ENCODE results near the gene KIF24.
"Not testable (repeated sequence)": the region's sequence is repeated elsewhere in the genome, so short reads cannot be mapped to it uniquely, and the experiment has no call there.

Gene KIF24

GRCh38 chr9:34343605-34344004 is 14.5 kb upstream of the KIF24 start:
- POLR2A ChIA-PET = no interaction called here
- CTCF ChIA-PET = interaction anchor here (1.8 to 2.1 kb wide), 2 partner anchors 10 to 11 kb away, joined by 5 read pairs; no protein-coding TSS in a partner anchor
- TF ChIP-seq CTCF (IDR thresholded peaks at IDR 0.05; ENCODE audit: control extremely low read depth, extremely low read depth, low read depth, missing control alignments) = no peak
- no peak for DNase-seq (ENCODE audit: extremely low spot score)

GRCh38 chr9:34343090-34343489 is 14.0 kb upstream of the KIF24 start:
- POLR2A ChIA-PET = interaction anchor here (0.6 kb wide), 1 partner anchor 841 kb away, joined by 4 read pairs; no protein-coding TSS in a partner anchor

GRCh38 chr9:34341659-34342295 is 12.7 kb upstream of the KIF24 start:
- ChIA-PET CTCF (interaction anchor here (1.0 to 2.3 kb wide), 7 partner anchors 10 to 250 kb away, joined by 3 to 12 read pairs (median 3); no protein-coding TSS in a partner anchor), POLR2A (no interaction called here)
- no peak for DNase-seq (ENCODE audit: extremely low spot score)
- no peak for TF ChIP-seq CTCF (IDR thresholded peaks at IDR 0.05; ENCODE audit: control extremely low read depth, extremely low read depth, low read depth, missing control alignments)

More at GRCh38 chr9:34343090-34343489, 14.0 kb upstream of the KIF24 start:
- CTCF ChIA-PET = interaction anchor here (0.8 to 2.1 kb wide), 2 partner anchors 11 to 33 kb away, joined by 3 to 5 read pairs; partner anchors contain the start of gene MYORG
- TF ChIP-seq CTCF (IDR thresholded peaks at IDR 0.05; ENCODE audit: control extremely low read depth, extremely low read depth, low read depth, missing control alignments) = no peak
- no peak for DNase-seq (ENCODE audit: extremely low spot score)

GRCh38 chr9:34338665-34339385 is 9.8 kb upstream of the KIF24 start:
- POLR2A ChIA-PET = no interaction called here
- no peak for TF ChIP-seq CTCF (IDR thresholded peaks at IDR 0.05; ENCODE audit: control extremely low read depth, extremely low read depth, low read depth, missing control alignments)
- CTCF ChIA-PET = interaction anchor here (0.9 kb wide), 1 partner anchor 162 kb away, joined by 4 read pairs; no protein-coding TSS in a partner anchor

GRCh38 chr9:34338079-34338478 is 9.0 kb upstream of the KIF24 start:
- DNase-seq (ENCODE audit: extremely low spot score); POLR2A ChIA-PET: not testable (repeated sequence)
- CTCF ChIA-PET = interaction anchor here (0.9 kb wide), 1 partner anchor 84 kb away, joined by 3 read pairs; no protein-coding TSS in a partner anchor

More at GRCh38 chr9:34338665-34339385, 9.8 kb upstream of the KIF24 start:
- no peak for DNase-seq (ENCODE audit: extremely low spot score)

GRCh38 chr9:34337403-34337802 is 8.3 kb upstream of the KIF24 start:
- TF ChIP-seq CTCF (IDR thresholded peaks at IDR 0.05; ENCODE audit: control extremely low read depth, extremely low read depth, low read depth, missing control alignments) = no peak
- ChIA-PET CTCF (interaction anchor here (0.9 to 8.0 kb wide), 2 partner anchors 39 to 83 kb away, joined by 3 to 162 read pairs; partner anchors contain the start of gene MYORG), POLR2A (no interaction called here)
- DNase-seq (ENCODE audit: extremely low spot score) = no peak
